KOPT-K1 (cell line): ENCODE data around the gene PTGR1.

Source experiments
- H3K27ac ChIP-seq: fragments of 200-600 bp; sonication (generic); 2 replicates; pipeline ENCODE4 v1.5.1; 2016; ENCODE audit warnings: antibody characterized with exemption, mild to moderate bottlenecking, low read depth, low read length; ENCODE audit not compliant: poor library complexity, severe bottlenecking
- H3K36me3 ChIP-seq: fragments of 200-600 bp; sonication (generic); 2 replicates; pipeline ENCODE4 v1.5.1; 2017; ENCODE audit warnings: antibody characterized with exemption, mild to moderate bottlenecking, low read length, moderate library complexity; ENCODE audit not compliant: insufficient read depth
- H3K9me3 ChIP-seq: fragments of 200-600 bp; sonication (generic); 2 replicates; pipeline ENCODE4 v1.5.1; 2017; ENCODE audit warnings: antibody characterized with exemption, low read length, mild to moderate bottlenecking; ENCODE audit not compliant: insufficient read depth, poor library complexity, severe bottlenecking

PTGR1 gene

GRCh38 chr9:111529787-111530186, 69.7 kb downstream of the PTGR1 start:
- Histone ChIP-seq H3K9me3 (no peaks in the 10 kb centered on the region), H3K36me3 (no peaks in the 10 kb centered on the region), H3K27ac (no peak overlapping the region)

DNA sequence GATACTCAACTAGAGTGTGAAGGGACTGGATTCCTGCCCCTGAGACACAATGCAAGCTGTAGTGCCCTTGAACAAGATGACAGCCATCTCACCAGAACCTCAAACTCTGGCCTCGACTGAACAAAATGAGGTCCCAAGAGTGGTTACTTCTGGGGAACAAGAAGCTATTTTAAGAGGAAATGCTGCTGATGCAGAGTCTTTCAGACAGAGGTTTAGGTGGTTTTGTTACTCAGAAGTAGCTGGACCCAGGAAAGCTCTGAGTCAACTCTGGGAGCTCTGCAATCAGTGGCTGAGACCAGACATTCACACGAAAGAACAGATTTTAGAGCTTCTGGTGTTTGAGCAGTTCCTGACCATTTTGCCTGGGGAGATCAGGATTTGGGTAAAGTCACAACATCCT, 72.1 kb downstream of the PTGR1 start:
- Histone ChIP-seq H3K36me3 (no peaks in the 10 kb centered on the region), H3K27ac (no peak overlapping the region), H3K9me3 (no peaks in the 10 kb centered on the region)

GRCh38 chr9:111525056-111525977, 74.1 kb downstream of the PTGR1 start, which contains the start of gene ZNF483:
Gene ZNF483 (plus strand): TSS chr9:111525179. CDS start chr9:111527396, 2,217 bp downstream.
- H3K36me3 ChIP-seq = no peaks in the 10 kb centered on the region
- no peaks in the 10 kb centered on the region for H3K9me3 ChIP-seq
- H3K27ac ChIP-seq = no peak within 1 kb of the TSS

DNA sequence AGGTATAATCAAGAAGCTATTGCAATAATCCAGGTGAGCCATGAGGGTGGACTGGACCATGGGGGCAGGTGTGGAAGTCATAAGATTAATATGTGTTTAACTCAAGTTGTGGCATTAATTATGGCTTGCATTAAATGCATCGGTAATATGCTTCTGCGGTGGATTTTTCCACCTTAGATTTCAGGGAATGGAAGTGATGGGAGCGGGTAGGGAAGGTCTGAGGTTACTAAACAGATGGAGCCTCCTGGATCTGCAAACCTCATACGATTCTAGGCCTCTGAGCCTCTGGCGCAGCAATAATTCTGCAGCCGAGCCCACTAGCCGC, 74.8 kb downstream of the PTGR1 start:
- Histone ChIP-seq H3K36me3 (no peaks in the 10 kb centered on the region), H3K27ac (no peak overlapping the region), H3K9me3 (no peaks in the 10 kb centered on the region)

GRCh38 chr9:111516061-111516465, 83.4 kb downstream of the PTGR1 start:
- Histone ChIP-seq H3K27ac (no peak overlapping the region), H3K36me3 (no peaks in the 10 kb centered on the region), H3K9me3 (no peaks in the 10 kb centered on the region)

DNA sequence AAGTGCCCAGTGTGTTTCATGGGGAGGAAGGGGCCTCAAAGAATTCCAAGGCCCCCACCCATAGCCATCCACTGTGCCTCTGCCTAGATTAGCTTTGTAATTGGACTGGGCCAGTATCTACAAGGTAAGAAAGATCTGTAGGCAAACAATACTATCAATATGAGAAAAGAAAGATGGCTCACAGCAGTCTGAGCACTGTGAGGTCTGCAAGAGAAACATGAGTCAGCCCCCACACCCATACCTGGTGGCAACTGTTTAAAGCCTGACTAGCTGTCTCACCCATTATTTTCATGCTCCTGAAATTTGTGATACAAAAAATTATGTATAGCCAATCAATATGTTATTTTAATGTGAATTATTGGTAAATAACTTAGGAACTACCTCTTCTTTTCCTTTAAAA, 84.5 kb downstream of the PTGR1 start:
- Histone ChIP-seq H3K9me3 (no peaks in the 10 kb centered on the region), H3K36me3 (no peaks in the 10 kb centered on the region), H3K27ac (no peak overlapping the region)
